SU-DHL-6 (cell line): ENCODE results near the gene SPATC1L.

Experiments used
- H2AFZ ChIP-seq: fragments of 200-600 bp; sonication (generic); 2 replicates; pipeline ENCODE4 v1.6.1; 2014; ENCODE audit warnings: low read depth, mild to moderate bottlenecking, moderate library complexity, mixed read lengths, antibody characterized with exemption, low read length; ENCODE audit not compliant: severe bottlenecking
- H3F3A ChIP-seq: fragments of 200-600 bp; shearing (Covaris generic); 2 replicates; pipeline ENCODE4 v1.6.0; 2016; ENCODE audit warnings: antibody characterized with exemption, mild to moderate bottlenecking; ENCODE audit not compliant: insufficient read depth
- H3K27ac ChIP-seq: fragments of 200-600 bp; sonication (generic); 2 replicates; pipeline ENCODE4 v1.5.1; 2016; ENCODE audit warnings: low read depth, mild to moderate bottlenecking, low read length, moderate library complexity, mixed read lengths
- H3K27me3 ChIP-seq: fragments of 200-600 bp; sonication (generic), shearing (Covaris generic); 2 replicates; pipeline ENCODE4 v1.6.0; 2014; ENCODE audit warnings: mild to moderate bottlenecking, low read length
- H3K36me3 ChIP-seq: fragments of 200-600 bp; sonication (generic); 2 replicates; pipeline ENCODE4 v1.6.1; 2014; ENCODE audit warnings: mild to moderate bottlenecking, low read length, mixed read lengths
- H3K4me2 ChIP-seq: fragments of 300-600, 200-600 bp; shearing (Covaris generic), sonication (generic); 2 replicates; pipeline ENCODE4 v1.6.0; 2014; ENCODE audit warnings: low read length, low read depth, mild to moderate bottlenecking; ENCODE audit not compliant: poor library complexity, severe bottlenecking
- H3K4me3 ChIP-seq: fragments of 200-600 bp; sonication (generic); 2 replicates; pipeline ENCODE4 v1.5.1; 2014; ENCODE audit warnings: antibody characterized with exemption, low read length, mild to moderate bottlenecking, mixed read lengths; ENCODE audit not compliant: insufficient read depth, poor library complexity, severe bottlenecking
- H3K79me2 ChIP-seq: fragments of 200-600 bp; sonication (generic); 2 replicates; pipeline ENCODE4 v1.6.1; 2014; ENCODE audit warnings: mild to moderate bottlenecking, low read length, moderate library complexity; ENCODE audit not compliant: insufficient read depth
- H3K9ac ChIP-seq: fragments of 200-600 bp; sonication (generic); 2 replicates; pipeline ENCODE4 v1.7.0; 2014; ENCODE audit warnings: mild to moderate bottlenecking, low read length
- H3K9me2 ChIP-seq: fragments of 200-600 bp; sonication (generic); replicated peaks from 2 replicates; pipeline ENCODE4 v1.6.1; 2014; ENCODE audit warnings: low read length; ENCODE audit not compliant: insufficient read depth
- H3K9me3 ChIP-seq: fragments of 200-600 bp; sonication (generic); 2 replicates; pipeline ENCODE4 v1.6.1; 2014; ENCODE audit warnings: low read length, mixed read lengths; ENCODE audit not compliant: insufficient read depth
- H4K20me1 ChIP-seq: fragments of 200-600 bp; sonication (generic); 2 replicates; pipeline ENCODE4 v1.6.1; 2014; ENCODE audit warnings: low read depth, mild to moderate bottlenecking, antibody characterized with exemption, low read length, moderate library complexity, mixed read lengths
- EZH2phosphoT487 ChIP-seq: fragments of 200-600 bp; sonication (generic), shearing (Covaris generic); conservative IDR thresholded peaks from 2 replicates; pipeline ENCODE4 v1.6.1; 2018; ENCODE audit warnings: mild to moderate bottlenecking, antibody characterized with exemption, low read length, moderate library complexity, mixed read lengths
- TF ChIP-seq, protein P1 (sequence below): fragments of 200-600 bp; sonication (generic); IDR thresholded peaks from one replicate; pipeline ENCODE4 v1.5.1; 2017; ENCODE audit warnings: antibody characterized with exemption, mild to moderate bottlenecking, low read length, moderate library complexity; ENCODE audit not compliant: insufficient read depth, poor library complexity, severe bottlenecking

Gene SPATC1L

GRCh38 chr21:46131588-46131837, 52.7 kb downstream of the SPATC1L start:
- Histone ChIP-seq H3K9me3 (no peaks in the 10 kb centered on the region), H3K4me2 (no peak overlapping the region), H3K79me2 (no peaks in the 10 kb centered on the region), H3K36me3 (no peaks in the 10 kb centered on the region), H3F3A (no peaks in the 10 kb centered on the region), H4K20me1 (no peaks in the 10 kb centered on the region), H3K27me3 (no peaks in the 10 kb centered on the region), H3K9me2 (no peaks in the 10 kb centered on the region), H3K9ac (no peak overlapping the region), H3K27ac (no peak overlapping the region), H2AFZ (no peak overlapping the region), H3K4me3 (no peak overlapping the region)
- TF ChIP-seq, protein P1, sequence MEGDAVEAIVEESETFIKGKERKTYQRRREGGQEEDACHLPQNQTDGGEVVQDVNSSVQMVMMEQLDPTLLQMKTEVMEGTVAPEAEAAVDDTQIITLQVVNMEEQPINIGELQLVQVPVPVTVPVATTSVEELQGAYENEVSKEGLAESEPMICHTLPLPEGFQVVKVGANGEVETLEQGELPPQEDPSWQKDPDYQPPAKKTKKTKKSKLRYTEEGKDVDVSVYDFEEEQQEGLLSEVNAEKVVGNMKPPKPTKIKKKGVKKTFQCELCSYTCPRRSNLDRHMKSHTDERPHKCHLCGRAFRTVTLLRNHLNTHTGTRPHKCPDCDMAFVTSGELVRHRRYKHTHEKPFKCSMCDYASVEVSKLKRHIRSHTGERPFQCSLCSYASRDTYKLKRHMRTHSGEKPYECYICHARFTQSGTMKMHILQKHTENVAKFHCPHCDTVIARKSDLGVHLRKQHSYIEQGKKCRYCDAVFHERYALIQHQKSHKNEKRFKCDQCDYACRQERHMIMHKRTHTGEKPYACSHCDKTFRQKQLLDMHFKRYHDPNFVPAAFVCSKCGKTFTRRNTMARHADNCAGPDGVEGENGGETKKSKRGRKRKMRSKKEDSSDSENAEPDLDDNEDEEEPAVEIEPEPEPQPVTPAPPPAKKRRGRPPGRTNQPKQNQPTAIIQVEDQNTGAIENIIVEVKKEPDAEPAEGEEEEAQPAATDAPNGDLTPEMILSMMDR: no peak
- TF ChIP-seq EZH2phosphoT487: no peak

DNA sequence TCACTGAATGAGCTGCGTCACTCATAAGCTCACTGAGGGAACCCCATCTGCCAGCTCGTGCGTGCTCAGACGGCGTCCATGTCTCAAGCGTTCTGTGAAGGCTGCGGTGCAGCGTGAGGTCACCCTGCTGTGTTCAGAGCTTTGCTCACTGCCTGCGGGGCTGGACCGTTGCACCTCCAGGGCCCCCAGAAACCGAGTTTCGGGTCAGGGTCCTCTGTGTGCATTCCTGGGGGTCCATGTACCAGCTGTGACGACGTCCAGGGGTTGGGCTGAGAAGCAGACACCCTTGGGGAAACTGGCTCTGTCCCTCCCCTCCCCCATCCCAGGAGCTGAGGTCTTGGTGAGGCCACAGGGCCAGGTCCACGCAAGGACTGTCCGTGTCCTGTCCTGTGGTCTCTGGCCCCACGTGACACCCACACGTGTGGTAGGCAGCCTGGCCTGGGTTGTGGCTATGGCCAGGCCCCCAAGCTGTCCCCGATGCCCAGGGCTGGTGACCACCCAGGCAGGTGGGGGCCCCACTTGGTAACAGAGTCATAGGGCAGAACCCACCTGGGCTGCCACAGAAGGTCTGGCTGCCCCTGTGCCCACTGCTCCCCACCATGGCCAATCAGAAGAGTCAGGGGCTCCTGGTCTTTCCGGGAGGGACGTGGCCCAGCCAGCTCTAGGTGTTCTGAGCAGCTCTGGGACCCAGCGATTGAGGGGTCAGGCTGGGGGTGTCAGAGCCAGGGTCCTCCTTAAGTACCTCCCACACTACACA, 53.2 kb downstream of the SPATC1L start:
- no peaks in the 10 kb centered on the region for H3K36me3 ChIP-seq
- H3K4me2 ChIP-seq: no peak overlapping the region
- no peak overlapping the region for H3K27ac ChIP-seq
- no peaks in the 10 kb centered on the region for H3F3A ChIP-seq
- H3K9me2 ChIP-seq: no peaks in the 10 kb centered on the region
- H4K20me1 ChIP-seq: no peaks in the 10 kb centered on the region
- no peak overlapping the region for H3K4me3 ChIP-seq
- H3K27me3 ChIP-seq: no peaks in the 10 kb centered on the region
- H3K79me2 ChIP-seq: no peaks in the 10 kb centered on the region
- H3K9ac ChIP-seq: no peak overlapping the region
- no peak for TF ChIP-seq EZH2phosphoT487
- TF ChIP-seq, protein P1: no peak
- no peak overlapping the region for H2AFZ ChIP-seq
- no peaks in the 10 kb centered on the region for H3K9me3 ChIP-seq

DNA sequence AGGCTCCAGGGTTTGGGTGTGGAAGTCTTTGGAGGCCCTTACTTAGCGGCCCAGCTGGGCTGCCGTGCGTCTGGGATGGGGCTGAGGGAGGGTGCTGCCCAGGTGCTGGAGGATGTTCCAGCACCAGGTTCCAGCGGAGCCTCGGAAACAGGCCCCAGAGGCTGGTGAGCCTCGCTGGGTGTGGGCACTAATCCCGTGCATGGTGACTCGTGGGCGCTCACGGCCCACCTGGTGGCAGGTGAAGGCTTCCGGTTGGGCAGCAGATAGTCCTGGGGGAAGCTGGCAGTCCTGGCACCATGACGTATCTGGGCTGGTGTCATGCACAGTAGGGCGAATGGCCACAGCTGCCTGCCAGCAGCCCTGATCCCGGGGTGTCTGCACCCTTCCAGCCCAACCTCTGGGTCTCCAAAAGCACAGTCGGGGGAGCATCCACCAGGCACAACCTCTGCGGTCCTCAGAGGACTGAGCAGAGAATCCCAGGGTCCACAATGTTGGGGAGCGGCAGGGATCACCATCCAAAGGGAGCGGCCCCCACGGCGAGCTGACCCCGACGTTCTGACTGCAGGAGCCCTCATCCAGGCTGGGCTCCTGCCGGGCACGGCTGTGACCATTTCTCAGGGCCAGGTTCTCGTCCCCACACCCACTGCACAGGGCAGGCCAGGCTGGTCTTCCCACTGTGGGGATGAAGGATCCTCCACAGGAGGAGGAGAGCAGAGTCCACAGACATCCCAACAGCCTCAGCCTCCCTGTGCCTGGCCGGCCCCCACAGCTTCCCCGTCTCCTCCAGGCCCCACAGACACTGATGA, 54.2 kb downstream of the SPATC1L start:
- Histone ChIP-seq H3K27ac (no peak overlapping the region), H4K20me1 (no peaks in the 10 kb centered on the region), H3K9ac (no peak overlapping the region), H3K9me2 (no peaks in the 10 kb centered on the region), H3K4me3 (no peak overlapping the region), H3K4me2 (no peak overlapping the region), H3K27me3 (no peaks in the 10 kb centered on the region), H3K79me2 (no peaks in the 10 kb centered on the region), H2AFZ (no peak overlapping the region), H3K9me3 (no peaks in the 10 kb centered on the region), H3K36me3 (no peaks in the 10 kb centered on the region), H3F3A (no peaks in the 10 kb centered on the region)
- no peak for TF ChIP-seq EZH2phosphoT487
- TF ChIP-seq, protein P1: no peak
